GM18502 (cell line): ENCODE measurements around the gene ZNF569.
A peak's percentile ranks its signal among the peaks of the same experiment; 100 is the strongest.
"Not testable (repeated sequence)": the region's sequence is repeated elsewhere in the genome, so short reads cannot be mapped to it uniquely, and the experiment has no call there.

Source experiments
- ATAC-seq: cut with Tn5 transposase; IDR thresholded peaks from one replicate; pipeline ENCODE4 v1.9.1; 2021; ENCODE audit warnings: mild to moderate bottlenecking; ENCODE audit not compliant: unreplicated experiment, poor library complexity

ZNF569 gene

GRCh38 chr19:37406140-37406846 lies 61.0 kb downstream of the ZNF569 start:
- not testable (repeated sequence) for ATAC-seq

- no peak for ATAC-seq
These were observed 63.8 kb downstream of the ZNF569 start for GRCh38 chr19:37403403-37403802.

- no peak for ATAC-seq
These were observed 66.2 kb downstream of the ZNF569 start for GRCh38 chr19:37401078-37401477.

- ATAC-seq = not testable (repeated sequence)
These were observed 75.8 kb downstream of the ZNF569 start for GRCh38 chr19:37391399-37391798.

- ATAC-seq = no peak
These were observed 78.0 kb downstream of the ZNF569 start for GRCh38 chr19:37389234-37389633.

GRCh38 chr19:37370880-37371661 lies 96.2 kb downstream of the ZNF569 start, which contains the start of gene ZNF527:
TSS of gene ZNF527 (plus strand) at chr19:37371099. CDS start at chr19:37374199, 3,100 bp downstream.
- peak; percentile 97 for ATAC-seq

GRCh38 chr19:37370386-37370879 lies 96.8 kb downstream of the ZNF569 start:
- ATAC-seq = peak; percentile 39

GRCh38 chr19:37362733-37363132 lies 104.5 kb downstream of the ZNF569 start:
- ATAC-seq = no peak

GRCh38 chr19:37361994-37362393 lies 105.2 kb downstream of the ZNF569 start:
- no peak for ATAC-seq
